HepG2 (cell line): Measurements from ENCODE around the gene DDX17. TPM values are rescaled to one million over a fixed set of nuclear protein-coding genes. Genes with fewer than 3 reads are reported as not detected.
A peak's percentile ranks its signal among the peaks of the same experiment; 100 is the strongest.

ENCODE experiments used
- ATF7-NPFF ChIP-seq: sonication (generic); formaldehyde crosslinking; IDR thresholded peaks from 2 replicates; pipeline ENCODE4 v1.8.1; 2023; ENCODE audit warnings: mild to moderate bottlenecking, low read depth, missing genetic modification reagents, moderate library complexity
- ATM ChIP-seq: fragments of 450-650 bp; IDR thresholded peaks from 2 replicates; pipeline ENCODE4 v1.7.1; 2017; ENCODE audit warnings: mild to moderate bottlenecking, borderline replicate concordance
- CBFB ChIP-seq: sonication (generic); formaldehyde crosslinking; IDR thresholded peaks from 2 replicates; pipeline ENCODE4 v1.4.0; 2020; ENCODE audit warnings: missing genetic modification reagents
- EP300 ChIP-seq, 3 experiments: sonication (generic) in 1 of 3; formaldehyde crosslinking in 1 of 3; IDR thresholded peaks; 2 replicates each; pipeline versions ENCODE4 v1.5.1 to v1.6.1; 2011 to 2020; ENCODE audit warnings: low read depth in 2 of 3, low read length in 2 of 3, borderline replicate concordance in 1 of 3, improper control_type of control experiment in 1 of 3, mild to moderate bottlenecking in 1 of 3, missing genetic modification reagents in 1 of 3, moderate library complexity in 1 of 3
- GATAD2A ChIP-seq: IDR thresholded peaks from 2 replicates; pipeline ENCODE4 v1.6.1; 2016
- HNRNPL ChIP-seq: fragments of 200-400 bp; formaldehyde crosslinking; IDR thresholded peaks from 2 replicates; pipeline ENCODE4 v1.6.1; 2017; ENCODE audit warnings: mild to moderate bottlenecking, low read depth, low read length
- IRF1 ChIP-seq: sonication (generic); formaldehyde crosslinking; IDR thresholded peaks from 2 replicates; pipeline ENCODE4 v1.4.0; 2020; ENCODE audit warnings: low read depth, mild to moderate bottlenecking, missing genetic modification reagents
- JUN ChIP-seq: sonication (generic); formaldehyde crosslinking; IDR thresholded peaks from 2 replicates; pipeline ENCODE4 v1.4.0; 2020; ENCODE audit warnings: mild to moderate bottlenecking, missing genetic modification reagents
- JUND ChIP-seq: sonication (generic); formaldehyde crosslinking; IDR thresholded peaks from 2 replicates; pipeline ENCODE4 v1.8.0; 2022; ENCODE audit warnings: mild to moderate bottlenecking, missing genetic modification reagents
- MED1 ChIP-seq: sonication (generic); formaldehyde crosslinking; IDR thresholded peaks from 2 replicates; pipeline ENCODE4 v1.4.0; 2020; ENCODE audit warnings: missing genetic modification reagents
- NCOA5 ChIP-seq: sonication (generic); formaldehyde crosslinking; IDR thresholded peaks from 2 replicates; pipeline ENCODE4 v1.4.0; 2020; ENCODE audit warnings: missing genetic modification reagents
- NFYC ChIP-seq: IDR thresholded peaks from 2 replicates; pipeline ENCODE4 v1.6.1; 2016; ENCODE audit warnings: missing genetic modification reagents, missing compliant biosample characterization
- NR0B2 ChIP-seq: sonication (generic); formaldehyde crosslinking; IDR thresholded peaks from 2 replicates; pipeline ENCODE4 v1.4.0; 2020; ENCODE audit warnings: mild to moderate bottlenecking, missing genetic modification reagents
- SAP130 ChIP-seq: IDR thresholded peaks from 2 replicates; pipeline ENCODE4 v1.6.1; 2016; ENCODE audit warnings: low read depth
- SP4 ChIP-seq: sonication (generic); formaldehyde crosslinking; IDR thresholded peaks from 2 replicates; pipeline ENCODE4 v1.8.1; 2023; ENCODE audit warnings: mild to moderate bottlenecking, missing genetic modification reagents
- TBX2 ChIP-seq: sonication (generic); formaldehyde crosslinking; IDR thresholded peaks from 2 replicates; pipeline ENCODE4 v1.5.0; 2020; ENCODE audit warnings: missing genetic modification reagents, mild to moderate bottlenecking, borderline replicate concordance
- ZBTB21 ChIP-seq: sonication (generic); formaldehyde crosslinking; IDR thresholded peaks from 2 replicates; pipeline ENCODE4 v1.4.0; 2020; ENCODE audit warnings: missing genetic modification reagents
- ZC3H13 ChIP-seq: sonication (generic); formaldehyde crosslinking; IDR thresholded peaks from 2 replicates; pipeline ENCODE4 v1.8.1; 2023; ENCODE audit warnings: mild to moderate bottlenecking, missing genetic modification reagents, moderate library complexity
- ZFP36 ChIP-seq: fragments of 150-350 bp; IDR thresholded peaks from 2 replicates; pipeline ENCODE4 v1.6.1; 2018; ENCODE audit warnings: borderline replicate concordance, low read length, low read depth; ENCODE audit not compliant: partially characterized antibody
- ZNF230 ChIP-seq: sonication (generic); formaldehyde crosslinking; IDR thresholded peaks from 2 replicates; pipeline ENCODE4 v1.4.0; 2020; ENCODE audit warnings: mild to moderate bottlenecking, missing genetic modification reagents
- ZNF274 ChIP-seq: sonication (generic); formaldehyde crosslinking; IDR thresholded peaks from 2 replicates; pipeline ENCODE4 v1.5.1; 2020; ENCODE audit warnings: mild to moderate bottlenecking, missing genetic modification reagents
- ZNF430 ChIP-seq: sonication (generic); formaldehyde crosslinking; IDR thresholded peaks from 2 replicates; pipeline ENCODE4 v1.9.0; 2021; ENCODE audit warnings: mild to moderate bottlenecking, missing genetic modification reagents
- ZNF441 ChIP-seq: sonication (generic); formaldehyde crosslinking; IDR thresholded peaks from 2 replicates; pipeline ENCODE4 v1.7.0; 2021; ENCODE audit warnings: missing genetic modification reagents, borderline replicate concordance
- ZNF850 ChIP-seq: sonication (generic); formaldehyde crosslinking; conservative IDR thresholded peaks from 2 replicates; pipeline ENCODE4 v1.9.0; 2021; ENCODE audit warnings: mild to moderate bottlenecking, missing genetic modification reagents
- polyA plus RNA-seq, 8 experiments: library from polyadenylated mRNA; depleted of rRNA in 3 of 8; stranded (reverse) in 7 of 8; unstranded in 1 of 8; fragments of >200 nt; fragmentation: Illumina TruSeq in 4 of 8; extraction: Trizol in 4 of 8; gene quantifications; 2 replicates each; pipeline versions ENCODE4 v1.2.1 to v1.2.3, GENCODE V29; 2011 to 2016; ENCODE audit warnings: low read depth in 4 of 8, missing spikeins in 1 of 8, mixed read lengths in 1 of 8; ENCODE audit not compliant: insufficient read depth in 1 of 8
- total RNA-seq, 5 experiments: library from RNA; depleted of rRNA; stranded (reverse); fragments of >200 nt; fragmentation: Illumina TruSeq; extraction: Trizol; gene quantifications; 2 replicates each; pipeline ENCODE4 v1.2.3, GENCODE V29; 2016; ENCODE audit warnings: low read depth in 1 of 5
- TF ChIP-seq, protein P1 (sequence below): sonication (generic); formaldehyde crosslinking; conservative IDR thresholded peaks from 2 replicates; pipeline ENCODE4 v1.8.0; 2022; ENCODE audit warnings: mild to moderate bottlenecking, moderate library complexity, missing genetic modification reagents
- TF ChIP-seq, protein P2 (sequence below): sonication (generic); formaldehyde crosslinking; IDR thresholded peaks from 2 replicates; pipeline ENCODE4 v1.5.0; 2020; ENCODE audit warnings: mild to moderate bottlenecking, missing genetic modification reagents

Gene DDX17
- total and polyA plus RNA-seq, 2 of the 13 experiments (the other 11 are each of a cell fraction or from before 2014, with no cell fraction given), result 238 to 344 TPM

GRCh38 chr22:38467438-38467903, 38.6 kb downstream of the DDX17 start (continued):
- TF ChIP-seq CBFB (CRISPR knock-in tag), result 0 out of 2 replicates have a peak, but pooled peaks have one; percentile 7
- TF ChIP-seq MED1, result no peak
- 0 out of 2 replicates have a peak, but pooled peaks have one; percentile 21 for TF ChIP-seq ZNF274 (CRISPR knock-in tag)
- TF ChIP-seq TBX2 (CRISPR knock-in tag), result 0 out of 2 replicates have a peak, but pooled peaks have one; percentile 13
- TF ChIP-seq, protein P1, sequence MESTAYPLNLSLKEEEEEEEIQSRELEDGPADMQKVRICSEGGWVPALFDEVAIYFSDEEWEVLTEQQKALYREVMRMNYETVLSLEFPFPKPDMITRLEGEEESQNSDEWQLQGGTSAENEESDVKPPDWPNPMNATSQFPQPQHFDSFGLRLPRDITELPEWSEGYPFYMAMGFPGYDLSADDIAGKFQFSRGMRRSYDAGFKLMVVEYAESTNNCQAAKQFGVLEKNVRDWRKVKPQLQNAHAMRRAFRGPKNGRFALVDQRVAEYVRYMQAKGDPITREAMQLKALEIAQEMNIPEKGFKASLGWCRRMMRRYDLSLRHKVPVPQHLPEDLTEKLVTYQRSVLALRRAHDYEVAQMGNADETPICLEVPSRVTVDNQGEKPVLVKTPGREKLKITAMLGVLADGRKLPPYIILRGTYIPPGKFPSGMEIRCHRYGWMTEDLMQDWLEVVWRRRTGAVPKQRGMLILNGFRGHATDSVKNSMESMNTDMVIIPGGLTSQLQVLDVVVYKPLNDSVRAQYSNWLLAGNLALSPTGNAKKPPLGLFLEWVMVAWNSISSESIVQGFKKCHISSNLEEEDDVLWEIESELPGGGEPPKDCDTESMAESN (CRISPR knock-in tag), result peak; percentile 22; the same call in 1 of the 2 replicates
- 0 out of 2 replicates have a peak, but pooled peaks have one; percentile 23 for TF ChIP-seq HNRNPL
- TF ChIP-seq ATF7-NPFF (CRISPR knock-in tag), result 0 out of 2 replicates have a peak, but pooled peaks have one; percentile 41
- TF ChIP-seq NCOA5 (CRISPR knock-in tag), result no peak
- no peak for TF ChIP-seq ZNF441 (CRISPR knock-in tag)
- TF ChIP-seq NFYC (CRISPR knock-in tag), result 0 out of 2 replicates have a peak, but pooled peaks have one; percentile 5
- no peak for TF ChIP-seq ATM
- TF ChIP-seq, protein P2, sequence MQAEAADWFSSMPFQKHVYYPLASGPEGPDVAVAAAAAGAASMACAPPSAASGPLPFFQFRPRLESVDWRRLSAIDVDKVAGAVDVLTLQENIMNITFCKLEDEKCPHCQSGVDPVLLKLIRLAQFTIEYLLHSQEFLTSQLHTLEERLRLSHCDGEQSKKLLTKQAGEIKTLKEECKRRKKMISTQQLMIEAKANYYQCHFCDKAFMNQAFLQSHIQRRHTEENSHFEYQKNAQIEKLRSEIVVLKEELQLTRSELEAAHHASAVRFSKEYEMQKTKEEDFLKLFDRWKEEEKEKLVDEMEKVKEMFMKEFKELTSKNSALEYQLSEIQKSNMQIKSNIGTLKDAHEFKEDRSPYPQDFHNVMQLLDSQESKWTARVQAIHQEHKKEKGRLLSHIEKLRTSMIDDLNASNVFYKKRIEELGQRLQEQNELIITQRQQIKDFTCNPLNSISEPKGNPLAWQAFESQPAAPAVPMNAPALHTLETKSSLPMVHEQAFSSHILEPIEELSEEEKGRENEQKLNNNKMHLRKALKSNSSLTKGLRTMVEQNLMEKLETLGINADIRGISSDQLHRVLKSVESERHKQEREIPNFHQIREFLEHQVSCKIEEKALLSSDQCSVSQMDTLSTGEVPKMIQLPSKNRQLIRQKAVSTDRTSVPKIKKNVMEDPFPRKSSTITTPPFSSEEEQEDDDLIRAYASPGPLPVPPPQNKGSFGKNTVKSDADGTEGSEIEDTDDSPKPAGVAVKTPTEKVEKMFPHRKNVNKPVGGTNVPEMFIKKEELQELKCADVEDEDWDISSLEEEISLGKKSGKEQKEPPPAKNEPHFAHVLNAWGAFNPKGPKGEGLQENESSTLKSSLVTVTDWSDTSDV (CRISPR knock-in tag), result no peak
- no peak for TF ChIP-seq ZBTB21 (CRISPR knock-in tag)
- TF ChIP-seq GATAD2A (CRISPR knock-in tag), result 0 out of 2 replicates have a peak, but pooled peaks have one; percentile 9
- TF ChIP-seq JUND (CRISPR knock-in tag), result 0 out of 2 replicates have a peak, but pooled peaks have one; percentile 4
- no peak for TF ChIP-seq ZNF430
- no peak for TF ChIP-seq IRF1 (CRISPR knock-in tag)
- TF ChIP-seq NR0B2 (CRISPR knock-in tag), result peak; percentile 4; the same call in 1 of the 2 replicates
- TF ChIP-seq ZC3H13 (CRISPR knock-in tag), result 0 out of 2 replicates have a peak, but pooled peaks have one; percentile 61
- TF ChIP-seq EP300 (IDR thresholded peaks at IDR 0.05; ENCODE audit: low read depth in 2 of 2, low read length in 2 of 2), result no peak
- 0 out of 2 replicates have a peak, but pooled peaks have one; percentile 18 for TF ChIP-seq EP300 (CRISPR knock-in tag; IDR thresholded peaks at IDR 0.05; ENCODE audit: borderline replicate concordance)
- no peak; the same call in 1 of the 2 replicates for TF ChIP-seq SP4 (CRISPR knock-in tag)
- TF ChIP-seq ZFP36, result no peak
- TF ChIP-seq JUN (CRISPR knock-in tag), result 0 out of 2 replicates have a peak, but pooled peaks have one; percentile 28
- TF ChIP-seq ZNF850 (CRISPR knock-in tag), result no peak
- TF ChIP-seq SAP130 (CRISPR knock-in tag), result peak; percentile 13; the same call in 1 of the 2 replicates
- TF ChIP-seq ZNF230, result no peak
